H1 (cell line): ENCODE data around the gene TRIM45.

ENCODE experiments used
- BRCA1 ChIP-seq: IDR thresholded peaks from 2 replicates; pipeline ENCODE4 v1.6.1; 2012; ENCODE audit warnings: low read depth, low read length, improper control_type of control experiment
- CTCF ChIP-seq, 3 experiments: IDR thresholded peaks; 1 replicate in 2 of 3; 2 replicates in 1 of 3; pipeline versions ENCODE4 v1.5.1 to v1.6.1; 2011; ENCODE audit warnings: low read length in 3 of 3, mild to moderate bottlenecking in 3 of 3, inconsistent platforms in 2 of 3, low read depth in 1 of 3, moderate library complexity in 1 of 3; ENCODE audit not compliant: insufficient read depth in 1 of 3; ENCODE audit errors: control extremely low read depth in 1 of 3
- PHF8 ChIP-seq: fragments of 200-600 bp; sonication (generic); conservative IDR thresholded peaks from 2 replicates; pipeline ENCODE4 v1.7.1; 2012; ENCODE audit warnings: low read depth, mild to moderate bottlenecking, inconsistent platforms, low read length, moderate library complexity
- SIN3A ChIP-seq, 2 experiments: IDR thresholded peaks in 1 of 2; conservative IDR thresholded peaks in 1 of 2; 2 replicates each; pipeline ENCODE4 v1.6.1; 2011 to 2012; ENCODE audit warnings: low read length in 2 of 2, improper control_type of control experiment in 1 of 2, low read depth in 1 of 2, mild to moderate bottlenecking in 1 of 2
- SP2 ChIP-seq: IDR thresholded peaks from 2 replicates; pipeline ENCODE4 v1.6.1; 2012; ENCODE audit warnings: mild to moderate bottlenecking, low read length, inconsistent platforms
- TBP ChIP-seq: IDR thresholded peaks from 2 replicates; pipeline ENCODE4 v1.6.1; 2011; ENCODE audit warnings: low read depth, low read length, improper control_type of control experiment

DNA sequence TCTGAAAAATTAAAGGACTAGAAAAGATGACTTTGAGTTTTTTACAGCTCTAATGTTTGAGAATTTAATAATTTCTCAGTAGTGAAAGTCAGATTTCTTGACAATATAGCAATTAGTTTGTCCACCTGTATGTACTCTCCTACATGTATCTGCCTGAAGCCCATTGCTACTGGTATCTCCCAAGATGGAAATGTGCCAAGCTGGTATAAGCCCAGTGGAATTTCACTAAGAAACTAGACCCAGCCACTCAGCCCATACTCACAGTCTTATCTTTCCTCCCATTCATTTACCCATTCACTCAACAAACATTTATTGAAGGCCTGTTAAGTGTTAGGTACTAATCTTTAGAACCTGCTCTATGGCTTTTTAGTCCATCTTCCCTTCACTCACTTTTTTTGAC is 21.6 kb upstream of the TRIM45 start:
- TF ChIP-seq CTCF (IDR thresholded peaks at IDR 0.05; ENCODE audit: control extremely low read depth in 1 of 3, insufficient read depth in 1 of 3, low read depth in 1 of 3, low read length in 3 of 3) (no peak), TBP (no peak), BRCA1 (no peak), PHF8 (no peak), SIN3A (conservative IDR thresholded peaks at IDR 0.05 in 1 of 2, IDR thresholded peaks at IDR 0.05 in 1 of 2; ENCODE audit: low read depth in 1 of 2, low read length in 2 of 2) (no peak), SP2 (no peak)
